ENCODE results near the gene SLC4A5. TPM values are rescaled to one million over a fixed set of nuclear protein-coding genes. Genes with fewer than 3 reads are reported as not detected.

The SLC4A5 gene
- total RNA-seq, 1 donor from 2014 or later, result 3.0 TPM

- H3K36me3 Mint-ChIP-seq (ENCODE audit: low read depth), result no peaks in the 10 kb centered on the region
- no peak for DNase-seq (ENCODE audit: low read depth, low spot score)
These were observed 53.1 kb downstream of the SLC4A5 start for GRCh38 chr2:74290066-74290465.

GRCh38 chr2:74286725-74287124 is 56.5 kb downstream of the SLC4A5 start:
- no peak overlapping the region for H3K27ac Mint-ChIP-seq (ENCODE audit: unreplicated experiment)
- H3K4me1 Mint-ChIP-seq, result no peaks in the 10 kb centered on the region
- no peak for TF ChIP-seq CTCF (conservative IDR thresholded peaks at IDR 0.05)
- H3K36me3 Mint-ChIP-seq (ENCODE audit: low read depth), result peaks cover 2% of the 10 kb centered on the region
- no peaks in the 10 kb centered on the region for H3K9me3 Mint-ChIP-seq
- H3K27me3 Mint-ChIP-seq (ENCODE audit: low read depth), result peaks cover 13% of the 10 kb centered on the region
- no peak for DNase-seq (ENCODE audit: low read depth, low spot score)
- no peak overlapping the region for H3K4me3 Mint-ChIP-seq

More at GRCh38 chr2:74290066-74290465, 53.1 kb downstream of the SLC4A5 start:
- H3K4me1 Mint-ChIP-seq, result peaks cover 17% of the 10 kb centered on the region
- H3K9me3 Mint-ChIP-seq, result no peaks in the 10 kb centered on the region
- H3K27me3 Mint-ChIP-seq (ENCODE audit: low read depth), result peaks cover 25% of the 10 kb centered on the region
- TF ChIP-seq CTCF (conservative IDR thresholded peaks at IDR 0.05), result no peak
- H3K27ac Mint-ChIP-seq (ENCODE audit: unreplicated experiment), result no peak overlapping the region
- no peak overlapping the region for H3K4me3 Mint-ChIP-seq

- H3K27me3 Mint-ChIP-seq (ENCODE audit: low read depth), result peaks cover 33% of the 10 kb centered on the region
- no peak overlapping the region for H3K4me3 Mint-ChIP-seq
- H3K4me1 Mint-ChIP-seq, result no peaks in the 10 kb centered on the region
- no peak for TF ChIP-seq CTCF (conservative IDR thresholded peaks at IDR 0.05)
- no peaks in the 10 kb centered on the region for H3K9me3 Mint-ChIP-seq
- no peak for DNase-seq (ENCODE audit: low read depth, low spot score)
- H3K36me3 Mint-ChIP-seq (ENCODE audit: low read depth), result peaks cover 4% of the 10 kb centered on the region
- no peak overlapping the region for H3K27ac Mint-ChIP-seq (ENCODE audit: unreplicated experiment)
These were observed 61.9 kb downstream of the SLC4A5 start for GRCh38 chr2:74281141-74281975.

- Mint-ChIP-seq H3K9me3 (no peaks in the 10 kb centered on the region), H3K27me3 (ENCODE audit: low read depth) (peaks cover 35% of the 10 kb centered on the region), H3K36me3 (ENCODE audit: low read depth) (peaks cover 4% of the 10 kb centered on the region), H3K27ac (ENCODE audit: unreplicated experiment) (no peak overlapping the region), H3K4me1 (no peaks in the 10 kb centered on the region), H3K4me3 (no peak overlapping the region)
- no peak for TF ChIP-seq CTCF (conservative IDR thresholded peaks at IDR 0.05)
- DNase-seq (ENCODE audit: low read depth, low spot score), result no peak
These were observed 64.5 kb downstream of the SLC4A5 start for GRCh38 chr2:74278694-74279093.

GRCh38 chr2:74278176-74278575 is 65.0 kb downstream of the SLC4A5 start:
- no peaks in the 10 kb centered on the region for H3K4me1 Mint-ChIP-seq
- TF ChIP-seq CTCF (conservative IDR thresholded peaks at IDR 0.05), result no peak
- H3K27me3 Mint-ChIP-seq (ENCODE audit: low read depth), result peaks cover 33% of the 10 kb centered on the region
- no peak overlapping the region for H3K4me3 Mint-ChIP-seq
- H3K27ac Mint-ChIP-seq (ENCODE audit: unreplicated experiment), result peak overlapping the region; percentile 93
- no peaks in the 10 kb centered on the region for H3K9me3 Mint-ChIP-seq
- peaks cover 2% of the 10 kb centered on the region for H3K36me3 Mint-ChIP-seq (ENCODE audit: low read depth)
- no peak for DNase-seq (ENCODE audit: low read depth, low spot score)
